Measurements from ENCODE around the gene ICAM2.

The ICAM2 gene

DNA sequence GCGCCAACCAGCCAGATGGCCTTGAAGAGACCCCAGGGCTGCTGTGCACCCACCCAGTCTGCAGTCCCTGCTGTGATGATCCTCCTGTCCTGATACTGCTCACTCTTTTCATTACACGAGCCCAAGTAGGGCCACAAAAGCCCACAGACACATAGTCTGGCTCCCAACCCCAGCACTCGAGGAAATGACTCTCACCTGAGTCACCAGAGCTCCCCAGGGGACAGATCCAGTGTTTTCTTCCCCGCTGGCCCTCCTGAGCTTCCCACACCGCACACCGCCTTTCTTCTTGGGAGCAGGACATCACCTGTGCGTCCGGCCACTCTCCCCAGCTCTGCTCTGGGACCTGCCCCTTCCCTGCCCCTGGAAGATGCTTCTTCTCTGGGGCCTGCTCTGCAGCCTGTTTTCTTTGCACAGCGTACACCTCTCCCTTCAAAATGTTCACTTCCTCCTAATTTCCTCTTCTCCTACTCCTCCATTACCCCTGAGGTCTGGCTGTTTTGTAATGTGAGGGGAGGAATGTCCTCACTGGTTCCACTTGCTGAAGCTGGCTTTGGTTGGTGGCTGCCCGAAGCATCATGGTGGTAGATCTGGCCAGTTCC, 45.7 kb downstream of the ICAM2 start:
- DNase-seq (ENCODE audit: low read depth in 2 of 2) = no peak

DNA sequence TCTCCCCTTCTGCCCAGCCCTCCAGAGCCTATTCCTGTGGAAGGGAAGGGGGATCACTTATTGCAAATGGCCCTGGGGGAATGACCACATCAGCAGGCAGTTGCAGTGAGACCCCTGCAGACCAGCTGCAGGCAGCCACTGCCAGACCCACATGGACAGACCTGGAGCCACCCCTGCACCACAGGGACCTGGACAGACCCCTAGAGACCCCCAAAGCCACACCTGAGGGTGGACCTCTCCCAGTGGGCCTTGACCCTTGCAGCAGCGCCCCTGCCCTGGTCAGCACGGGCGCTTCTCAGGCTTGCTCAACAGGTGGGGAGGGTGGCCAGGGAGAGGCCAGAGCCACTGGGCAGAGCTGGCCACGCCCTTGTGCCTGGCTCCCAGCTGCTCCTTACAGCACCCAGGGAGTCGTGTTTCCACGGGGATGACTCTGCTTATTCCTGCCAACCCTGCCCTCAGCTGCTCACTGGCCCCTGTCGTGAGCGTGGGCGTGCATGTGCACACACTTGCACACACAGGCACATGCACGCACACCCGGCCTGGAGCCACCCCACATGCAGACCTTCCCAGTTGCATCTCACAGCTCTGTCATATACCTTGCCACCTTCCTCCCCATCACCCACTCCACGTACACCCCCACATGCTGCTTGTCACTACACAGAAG, 46.4 kb downstream of the ICAM2 start:
- no peak for DNase-seq (ENCODE audit: low read depth in 2 of 2)

- DNase-seq (ENCODE audit: low read depth in 2 of 2) = no peak
Observed at GRCh38 chr17:63973247-63973646, 47.2 kb downstream of the ICAM2 start.

DNA sequence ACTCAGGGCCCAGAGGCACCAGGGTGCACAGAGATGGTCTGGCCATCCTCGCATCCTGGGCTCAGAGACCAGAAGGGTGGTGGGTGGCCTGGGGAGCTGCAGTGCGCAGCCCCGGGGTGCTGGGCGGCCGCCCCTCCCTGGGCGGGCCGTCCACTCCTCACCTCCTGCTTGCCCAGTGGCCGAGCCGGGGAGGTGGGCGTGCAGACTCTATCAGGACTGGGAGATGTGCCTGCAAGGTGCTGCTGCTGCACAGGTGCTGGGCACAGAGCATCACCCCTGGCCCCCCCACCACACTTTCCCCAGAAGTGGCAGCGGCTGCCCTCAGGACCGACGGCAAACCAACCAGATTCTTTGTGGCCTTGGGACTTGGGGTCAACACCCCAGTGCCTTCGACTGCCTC, 47.6 kb downstream of the ICAM2 start, which contains the start of gene SCN4A:
TSS of gene SCN4A (minus strand) at position 123 of the 400 bp plus-strand sequence. CDS start at position 46, 77 bp downstream.
- DNase-seq (ENCODE audit: low read depth in 2 of 2) = no peak

- DNase-seq (ENCODE audit: low read depth in 2 of 2) = no peak
Observed at GRCh38 chr17:63969278-63969677, 51.2 kb downstream of the ICAM2 start.

- DNase-seq (ENCODE audit: low read depth in 2 of 2) = no peak
Observed at GRCh38 chr17:63967953-63968352, 52.5 kb downstream of the ICAM2 start.

- DNase-seq (ENCODE audit: low read depth in 2 of 2) = no peak
Observed at GRCh38 chr17:63966646-63967264, 53.7 kb downstream of the ICAM2 start.

GRCh38 chr17:63963123-63963522, 57.3 kb downstream of the ICAM2 start:
- DNase-seq (ENCODE audit: low read depth in 2 of 2) = no peak

DNA sequence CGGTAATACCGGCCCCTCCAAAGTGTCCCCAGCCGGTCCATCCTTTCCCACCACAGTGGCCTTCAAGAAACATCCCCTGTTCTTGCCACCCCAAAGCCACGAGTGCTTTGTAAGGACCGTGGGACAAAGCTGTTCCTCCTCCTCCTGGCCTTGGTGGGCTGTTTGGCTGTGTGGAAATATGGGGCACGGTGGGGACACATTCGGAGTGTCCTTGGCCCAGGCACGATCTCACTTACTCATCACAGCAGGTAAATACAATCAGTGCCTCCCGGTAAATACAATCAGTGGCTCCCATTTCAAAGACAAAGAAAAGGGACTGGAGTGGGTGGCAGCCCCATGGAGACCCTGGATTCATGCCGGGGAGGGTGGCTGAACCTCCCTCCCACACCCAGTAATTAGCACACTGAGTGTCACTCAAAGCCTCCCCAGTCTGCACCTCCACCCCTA, 58.1 kb downstream of the ICAM2 start:
- DNase-seq (ENCODE audit: low read depth in 2 of 2) = no peak

DNA sequence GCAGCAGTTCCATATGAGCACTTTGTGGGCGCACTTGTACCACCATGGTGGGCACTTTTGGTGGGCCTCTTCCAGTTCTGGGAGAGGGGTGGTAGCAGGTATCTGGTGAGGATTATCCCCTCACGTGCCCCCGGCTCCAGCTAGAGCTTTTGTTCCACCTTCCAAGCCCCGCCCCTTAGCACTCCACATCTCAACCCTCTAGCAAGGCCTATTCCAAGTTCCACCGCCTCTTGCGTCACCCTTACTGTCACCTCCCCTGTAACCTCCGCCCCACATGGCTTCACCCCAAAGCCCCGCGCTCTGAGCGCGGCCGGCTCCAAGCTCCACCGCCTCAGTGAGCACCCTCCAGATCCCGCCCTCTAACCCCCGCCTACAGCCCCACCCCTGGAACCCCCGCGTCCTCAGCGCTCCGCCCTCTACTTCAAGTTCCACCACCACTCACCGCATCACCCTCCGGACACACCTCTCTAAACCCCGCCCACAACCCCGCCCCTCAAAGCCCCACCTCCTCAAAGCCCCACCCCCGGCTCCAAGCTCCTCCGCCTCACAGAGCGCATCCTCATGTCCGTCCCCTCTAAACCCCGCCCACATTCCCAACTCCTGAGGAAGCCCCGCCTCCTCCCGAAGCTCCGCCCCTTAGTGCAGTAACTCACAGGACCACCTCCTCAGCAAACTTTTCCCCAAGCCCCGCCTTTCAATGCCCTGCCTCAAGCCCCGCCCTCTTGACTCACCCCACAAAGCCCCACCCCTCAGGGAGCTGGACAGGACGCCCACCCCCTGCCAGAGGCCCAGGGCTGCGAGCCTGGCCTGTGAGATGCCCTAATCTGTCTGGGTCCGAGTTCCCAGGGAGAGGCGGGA, 58.8 kb downstream of the ICAM2 start:
- DNase-seq (ENCODE audit: low read depth in 2 of 2) = peak in 1 of 2 donors; percentile 55

DNA sequence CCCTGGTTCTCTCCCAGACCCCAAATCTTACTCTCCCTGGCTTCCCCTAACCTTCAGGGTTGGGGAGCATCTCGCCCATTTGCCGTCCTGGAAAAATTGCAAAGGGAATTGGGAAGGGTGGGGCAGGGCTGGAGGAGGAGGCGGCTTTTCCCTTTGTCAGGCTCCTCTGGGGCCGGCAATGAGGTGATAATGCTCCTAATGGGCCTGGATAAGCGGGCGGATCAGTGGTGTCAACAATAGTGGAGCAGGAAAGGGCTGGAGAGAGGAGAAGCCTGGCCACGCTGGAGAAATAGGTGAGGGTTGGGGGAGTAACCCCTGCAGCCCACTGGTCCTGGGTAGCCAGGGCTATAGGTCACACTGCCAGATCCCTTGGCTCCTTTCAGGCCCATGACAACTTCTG, 60.0 kb downstream of the ICAM2 start:
- no peak for DNase-seq (ENCODE audit: low read depth in 2 of 2)

DNA sequence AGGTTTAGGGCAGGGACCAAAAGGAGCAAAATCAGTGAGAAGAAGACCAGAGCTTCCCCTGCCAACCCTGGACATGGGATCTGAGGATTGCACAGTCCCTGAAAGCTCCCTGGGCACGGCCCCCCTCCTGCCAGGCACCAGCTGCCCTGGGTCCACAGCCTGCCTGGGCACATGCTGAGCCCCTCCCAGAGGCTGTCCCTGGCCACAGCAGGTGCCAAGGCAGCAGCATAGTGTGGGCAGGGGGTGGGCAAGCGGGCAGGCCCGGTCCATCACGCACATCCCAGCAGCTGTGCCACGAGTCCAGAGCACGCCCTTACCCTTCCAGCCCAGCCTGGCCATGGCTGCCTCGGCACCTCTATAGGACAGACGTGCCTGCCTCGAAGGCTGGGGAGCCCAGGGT, 60.4 kb downstream of the ICAM2 start:
- no peak for DNase-seq (ENCODE audit: low read depth in 2 of 2)

DNA sequence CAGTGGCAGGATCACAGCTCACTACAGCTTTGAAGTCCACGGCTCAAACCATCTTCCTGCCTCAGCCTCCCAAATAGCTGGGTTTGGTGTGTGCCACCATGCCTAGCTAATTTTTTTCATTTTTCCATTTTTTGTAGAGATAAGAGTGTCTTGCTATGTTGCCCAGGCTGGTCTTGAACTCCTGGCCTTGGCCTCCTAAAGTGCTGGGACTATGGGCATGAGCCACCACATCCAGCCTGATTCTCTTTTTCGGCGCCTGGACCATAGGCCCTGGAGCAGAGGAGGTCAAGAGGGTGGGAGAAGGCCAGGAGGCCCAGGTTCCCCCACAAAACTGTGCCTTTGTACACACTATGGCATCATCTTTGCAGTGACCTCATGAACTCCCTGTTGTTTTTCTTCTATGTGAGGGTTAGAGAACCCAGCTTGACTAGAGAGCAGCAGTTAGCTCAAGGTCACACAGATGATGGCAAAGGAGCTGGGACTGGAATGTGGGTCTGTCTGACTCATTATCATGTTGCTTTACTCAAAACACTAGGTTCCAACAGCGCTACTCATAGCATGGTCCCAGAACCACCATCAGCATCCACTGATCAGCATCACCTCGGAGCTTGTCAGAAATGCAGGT, 64.0 kb downstream of the ICAM2 start:
- DNase-seq (ENCODE audit: low read depth in 2 of 2) = no peak

- DNase-seq (ENCODE audit: low read depth in 2 of 2) = no peak
Observed at GRCh38 chr17:63955791-63956190, 64.6 kb downstream of the ICAM2 start.

- DNase-seq (ENCODE audit: low read depth in 2 of 2) = no peak
Observed at GRCh38 chr17:63955232-63955631, 65.2 kb downstream of the ICAM2 start.

GRCh38 chr17:63954402-63955063, 65.9 kb downstream of the ICAM2 start:
- DNase-seq (ENCODE audit: low read depth in 2 of 2) = no peak
